GM11168 (cell line): ENCODE results near the gene PAK2.
"Not testable (repeated sequence)": the region's sequence is repeated elsewhere in the genome, so short reads cannot be mapped to it uniquely, and the experiment has no call there.

Experiments
- in situ Hi-C: fragments of 300-500 bp; cut with MboI; formaldehyde crosslinking; loops from one replicate; pipeline ENCODE4 v1.12.0; 2022; ENCODE audit warnings: low sequenced_read_pairs; ENCODE audit not compliant: unreplicated experiment

Gene PAK2

GRCh38 chr3:196777836-196778235, 38.2 kb downstream of the PAK2 start:
- in situ Hi-C loops: no loop called here

GRCh38 chr3:196778755-196779154, 39.1 kb downstream of the PAK2 start:
- in situ Hi-C loops: no loop called here

GRCh38 chr3:196782511-196782910, 42.9 kb downstream of the PAK2 start:
- in situ Hi-C loops: no loop called here

- in situ Hi-C loops: no loop called here
Observed at GRCh38 chr3:196788528-196788927, 48.9 kb downstream of the PAK2 start.

GRCh38 chr3:196789885-196790359, 50.3 kb downstream of the PAK2 start:
- in situ Hi-C loops: no loop called here

GRCh38 chr3:196790636-196791035, 51.0 kb downstream of the PAK2 start:
- in situ Hi-C loops: no loop called here

GRCh38 chr3:196792771-196793170, 53.1 kb downstream of the PAK2 start:
- in situ Hi-C loops: no loop called here

- in situ Hi-C loops: no loop called here
Observed at GRCh38 chr3:196793246-196793645, 53.6 kb downstream of the PAK2 start.

- in situ Hi-C loops: no loop called here
Observed at GRCh38 chr3:196794467-196794866, 54.8 kb downstream of the PAK2 start.

- in situ Hi-C loops: no loop called here
Observed at GRCh38 chr3:196796317-196796716, 56.7 kb downstream of the PAK2 start.

- in situ Hi-C loops: no loop called here
Observed at GRCh38 chr3:196800742-196801434, 61.2 kb downstream of the PAK2 start.

GRCh38 chr3:196803891-196804468, 64.3 kb downstream of the PAK2 start:
- in situ Hi-C loops: no loop called here

- in situ Hi-C loops: no loop called here
Observed at GRCh38 chr3:196804773-196805172, 65.1 kb downstream of the PAK2 start.

GRCh38 chr3:196810963-196811581, 71.4 kb downstream of the PAK2 start:
- in situ Hi-C loops: no loop called here

GRCh38 chr3:196812853-196813252, 73.2 kb downstream of the PAK2 start:
- in situ Hi-C loops: no loop called here

GRCh38 chr3:196813903-196814302, 74.2 kb downstream of the PAK2 start:
- in situ Hi-C loops: no loop called here

GRCh38 chr3:196821806-196822355, 82.2 kb downstream of the PAK2 start:
- in situ Hi-C loops: no loop called here

- in situ Hi-C loops: not testable (repeated sequence)
Observed at GRCh38 chr3:196829651-196830050, 90.0 kb downstream of the PAK2 start.

GRCh38 chr3:196835086-196835485, 95.4 kb downstream of the PAK2 start:
- in situ Hi-C loops: no loop called here

GRCh38 chr3:196836626-196837025, 97.0 kb downstream of the PAK2 start:
- in situ Hi-C loops: not testable (repeated sequence)

- in situ Hi-C loops: no loop called here
Observed at GRCh38 chr3:196837819-196838420, 98.3 kb downstream of the PAK2 start.
